ENCODE measurements around the gene HELZ. TPM values are rescaled to one million over a fixed set of nuclear protein-coding genes. Genes with fewer than 3 reads are reported as not detected.

The HELZ gene
- total RNA-seq, 1 experiment from 2014 or later: 16.9 TPM

GRCh38 chr17:67186782-67187181, 58.2 kb downstream of the HELZ start:
- DNase-seq (ENCODE audit: low read depth): no peak

DNA sequence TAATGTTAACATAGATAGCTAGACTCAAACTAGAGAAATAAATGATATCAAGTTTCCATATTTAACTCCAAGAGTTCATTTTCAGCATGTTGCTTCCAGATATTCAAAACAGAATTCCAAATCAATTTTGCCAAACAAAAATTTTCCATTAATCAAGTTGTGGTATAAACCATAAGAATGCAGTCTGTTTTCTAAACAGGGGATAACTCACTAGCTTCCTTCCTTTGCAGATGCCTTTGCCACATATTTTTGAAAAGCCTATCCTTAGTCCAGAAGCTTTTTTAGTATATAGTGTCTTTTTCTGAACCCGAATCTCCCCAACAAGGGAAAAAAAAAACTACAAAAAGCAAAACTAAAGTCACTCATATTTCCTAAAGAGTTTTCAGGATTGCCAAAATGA, 61.5 kb downstream of the HELZ start:
- no peak for DNase-seq (ENCODE audit: low read depth)

DNA sequence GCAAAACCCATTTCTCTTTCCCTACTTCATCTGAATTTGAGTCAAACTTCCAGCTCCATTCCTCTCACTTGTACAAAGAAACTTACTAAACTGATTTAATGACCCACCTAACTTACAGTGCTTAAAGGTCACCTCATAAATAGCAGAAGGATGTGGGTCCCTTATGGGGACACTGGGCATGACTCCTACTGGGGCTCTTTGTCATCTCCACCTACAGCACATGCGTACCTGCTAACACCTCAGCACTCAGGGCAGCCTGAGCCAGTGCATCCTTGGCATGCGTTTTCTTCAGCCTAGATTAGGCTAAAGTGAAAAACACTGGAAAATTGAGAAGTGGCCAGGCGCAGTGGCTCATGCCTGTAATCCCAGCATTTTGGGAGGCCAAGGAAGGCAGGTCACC, 63.2 kb downstream of the HELZ start:
- DNase-seq (ENCODE audit: low read depth): no peak

DNA sequence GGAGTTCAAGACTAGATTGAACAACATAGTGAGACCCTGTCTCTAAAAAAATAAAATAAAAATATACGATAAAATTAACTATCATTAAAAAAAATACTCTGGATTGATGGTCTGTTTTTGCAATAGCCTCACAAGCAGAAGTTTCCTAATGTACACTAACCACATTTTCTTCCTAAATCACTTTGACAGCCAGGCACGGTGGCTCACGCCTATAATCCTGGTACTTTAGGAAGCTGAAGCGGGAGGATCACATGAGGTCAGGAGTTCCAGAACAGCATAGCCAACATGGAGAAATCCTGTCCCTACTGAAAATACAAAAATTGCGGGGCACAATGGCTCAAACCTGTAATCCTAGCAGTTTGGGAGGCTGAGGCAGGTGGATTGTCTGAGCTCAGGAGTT, 64.7 kb downstream of the HELZ start:
- DNase-seq (ENCODE audit: low read depth): no peak

DNA sequence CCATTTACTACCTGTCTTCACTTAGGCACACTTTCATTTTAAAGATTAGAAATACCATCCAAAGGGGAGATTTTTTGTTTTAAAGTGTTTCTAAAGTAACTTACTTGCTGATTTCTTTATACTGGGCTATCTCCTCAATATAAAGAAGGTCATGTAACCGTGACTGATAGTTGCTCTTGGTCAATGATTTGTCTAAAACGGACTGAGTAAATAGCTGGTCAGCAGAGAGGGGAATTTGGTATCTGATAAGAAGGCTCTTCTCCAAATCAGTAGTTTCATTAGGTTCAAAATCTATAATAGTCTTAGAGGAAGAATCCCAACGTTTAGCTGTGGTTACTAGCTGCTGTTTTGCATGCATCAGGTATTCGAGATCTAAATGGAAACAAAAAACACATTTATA, 66.4 kb downstream of the HELZ start:
- no peak for DNase-seq (ENCODE audit: low read depth)

DNA sequence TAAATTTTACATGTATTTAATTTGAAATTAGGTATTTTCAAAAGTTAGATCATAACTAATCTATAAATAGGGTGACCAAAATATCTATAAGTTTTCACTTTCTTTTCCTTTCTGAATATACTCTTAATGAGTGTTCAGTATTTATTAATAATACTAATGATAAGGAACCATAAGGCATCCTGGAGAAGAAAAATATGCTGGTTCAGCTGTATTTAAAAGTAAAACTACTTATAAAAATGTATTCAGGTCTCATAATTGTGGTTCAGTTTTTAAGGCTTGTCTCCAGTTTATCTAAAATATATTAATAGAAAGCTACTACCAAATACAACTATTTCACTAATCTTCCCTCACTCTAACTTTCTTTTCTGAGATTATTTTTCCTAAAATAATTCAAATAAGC, 67.3 kb downstream of the HELZ start:
- DNase-seq (ENCODE audit: low read depth): no peak

DNA sequence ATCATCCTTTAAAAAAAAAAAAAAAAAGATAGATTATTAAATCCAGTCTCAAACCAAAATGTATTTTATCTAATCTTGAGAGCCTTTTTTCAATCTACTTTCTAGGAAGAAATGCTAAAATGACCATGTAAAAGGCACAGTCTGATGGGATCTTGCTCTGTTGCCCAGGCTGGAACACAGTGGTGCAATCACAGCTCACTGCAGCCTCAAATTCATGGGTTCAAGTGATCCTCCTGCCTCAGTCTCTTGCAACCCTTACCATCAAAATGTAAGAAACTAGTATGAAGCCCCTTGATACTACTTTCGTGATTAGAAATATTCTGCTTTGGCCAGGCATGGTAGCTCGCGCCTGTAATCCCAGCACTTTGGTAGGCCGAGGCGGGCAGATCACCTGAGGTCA, 70.8 kb downstream of the HELZ start:
- no peak for DNase-seq (ENCODE audit: low read depth)

DNA sequence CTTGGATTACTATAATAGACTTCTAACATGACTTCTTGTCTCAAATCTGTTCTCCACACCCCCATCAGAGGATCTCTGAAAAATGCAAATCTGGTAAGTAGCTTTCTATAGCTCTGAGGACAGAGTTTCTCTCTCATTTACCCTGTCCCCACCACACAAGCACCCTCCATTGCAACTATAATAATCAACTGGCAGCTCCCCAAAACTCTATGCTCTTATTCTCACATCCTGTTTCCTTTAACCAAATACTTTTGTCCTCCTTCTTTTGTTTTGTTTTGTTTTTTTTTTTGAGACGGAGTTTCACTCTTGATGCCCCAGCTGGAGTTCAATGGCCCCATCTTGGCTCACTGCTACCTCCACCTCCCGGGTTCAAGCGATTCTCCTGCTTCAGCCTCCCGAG, 73.4 kb downstream of the HELZ start:
- no peak for DNase-seq (ENCODE audit: low read depth)

DNA sequence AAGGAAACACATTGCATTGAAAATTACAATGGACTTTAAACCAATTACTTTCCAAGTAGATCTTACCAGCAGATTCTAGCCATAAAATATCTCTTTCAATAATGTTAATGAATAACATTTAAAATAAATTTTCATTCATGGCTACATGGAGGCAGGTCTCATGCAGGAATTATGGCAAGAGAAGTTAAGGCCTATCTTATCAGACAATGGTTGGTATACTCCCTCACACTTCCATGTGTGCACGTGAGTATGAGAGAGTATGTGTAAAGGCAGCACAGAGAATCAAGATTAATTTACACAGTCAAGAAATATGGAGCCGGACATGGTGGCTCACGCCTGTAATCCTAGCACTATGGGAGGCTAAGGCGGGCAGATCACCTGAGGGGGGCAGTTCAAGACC, 76.5 kb downstream of the HELZ start:
- DNase-seq (ENCODE audit: low read depth): no peak

GRCh38 chr17:67165201-67165600, 79.8 kb downstream of the HELZ start:
- no peak for DNase-seq (ENCODE audit: low read depth)

GRCh38 chr17:67164302-67164701, 80.7 kb downstream of the HELZ start:
- no peak for DNase-seq (ENCODE audit: low read depth)

DNA sequence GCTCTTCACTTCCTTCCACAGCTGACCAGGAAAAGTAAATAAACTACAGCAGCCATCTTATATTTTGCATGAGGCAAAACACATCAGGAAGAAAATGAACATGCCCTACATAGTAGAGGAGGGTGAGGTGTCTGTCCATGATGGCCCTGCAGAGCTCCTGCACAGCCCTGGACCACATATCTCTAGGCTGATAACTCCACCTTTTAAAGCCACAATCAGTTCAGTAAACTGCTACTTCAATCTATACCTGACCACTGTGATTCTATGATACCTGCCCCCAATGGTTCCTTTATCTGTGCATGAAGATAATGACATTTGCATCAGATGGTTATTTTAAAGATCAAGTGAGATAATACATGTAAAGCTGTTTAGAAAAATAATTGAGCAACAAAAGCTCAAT, 82.2 kb downstream of the HELZ start:
- no peak for DNase-seq (ENCODE audit: low read depth)

DNA sequence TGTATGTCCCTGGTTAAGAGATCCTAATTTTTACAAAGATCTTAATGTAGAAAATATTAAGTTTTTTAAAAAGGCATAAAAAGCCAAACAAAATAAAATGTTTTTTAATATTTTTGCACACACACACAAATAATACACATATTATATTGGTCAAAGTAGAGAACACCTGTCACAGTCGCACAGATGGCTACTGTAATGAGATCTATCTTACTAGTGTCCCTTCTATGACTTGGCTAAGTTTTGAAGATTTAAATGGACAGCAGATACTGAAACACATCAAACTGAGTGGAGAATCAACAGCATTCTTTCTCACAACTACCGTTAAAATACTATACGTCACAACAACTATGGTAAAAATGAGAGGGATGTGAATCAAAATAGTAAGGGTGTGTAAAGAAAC, 83.4 kb downstream of the HELZ start:
- no peak for DNase-seq (ENCODE audit: low read depth)

GRCh38 chr17:67160791-67161190, 84.2 kb downstream of the HELZ start:
- DNase-seq (ENCODE audit: low read depth): no peak

GRCh38 chr17:67157732-67158639, 87.0 kb downstream of the HELZ start:
- no peak for DNase-seq (ENCODE audit: low read depth)

GRCh38 chr17:67156269-67157199, 88.5 kb downstream of the HELZ start:
- DNase-seq (ENCODE audit: low read depth): peak; percentile 39

DNA sequence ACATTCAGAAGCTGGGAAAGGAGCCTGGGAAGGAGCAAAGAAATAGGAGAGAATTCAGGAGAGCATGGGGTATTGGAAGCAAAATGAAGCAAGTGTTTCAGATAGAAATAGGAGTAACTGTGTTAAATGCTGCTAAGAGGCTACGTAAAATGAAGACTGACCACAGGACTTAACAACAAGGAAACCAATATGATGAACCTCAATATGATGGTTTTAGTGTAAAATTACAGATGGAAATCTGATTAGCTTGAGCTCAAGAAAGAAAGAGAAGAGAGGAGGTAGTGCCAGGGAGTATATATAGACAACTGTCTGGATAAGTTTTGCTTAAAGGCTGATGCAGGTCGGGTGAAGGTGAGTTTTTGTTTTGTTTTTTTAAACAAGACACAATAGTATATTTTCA, 92.2 kb downstream of the HELZ start:
- DNase-seq (ENCODE audit: low read depth): no peak

DNA sequence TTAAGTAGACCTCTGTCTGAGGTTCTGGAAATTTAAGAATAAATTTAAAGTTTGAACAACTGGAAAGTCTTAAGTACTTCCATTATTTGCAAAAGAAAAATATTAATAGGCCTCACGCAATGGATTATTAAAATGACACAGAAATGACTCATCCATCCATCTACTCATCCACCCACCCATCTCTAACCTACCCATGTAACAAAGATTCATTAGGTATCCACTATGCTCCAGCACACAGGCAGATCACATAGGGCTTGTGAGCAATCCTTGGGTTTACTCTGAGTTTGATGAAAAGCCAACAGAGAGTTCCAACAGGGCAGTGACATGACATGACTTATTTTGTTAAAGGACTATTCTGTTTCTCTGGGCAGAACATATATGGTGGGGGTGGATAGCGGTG, 93.3 kb downstream of the HELZ start:
- DNase-seq (ENCODE audit: low read depth): no peak

GRCh38 chr17:67150826-67151225, 94.2 kb downstream of the HELZ start:
- no peak for DNase-seq (ENCODE audit: low read depth)

DNA sequence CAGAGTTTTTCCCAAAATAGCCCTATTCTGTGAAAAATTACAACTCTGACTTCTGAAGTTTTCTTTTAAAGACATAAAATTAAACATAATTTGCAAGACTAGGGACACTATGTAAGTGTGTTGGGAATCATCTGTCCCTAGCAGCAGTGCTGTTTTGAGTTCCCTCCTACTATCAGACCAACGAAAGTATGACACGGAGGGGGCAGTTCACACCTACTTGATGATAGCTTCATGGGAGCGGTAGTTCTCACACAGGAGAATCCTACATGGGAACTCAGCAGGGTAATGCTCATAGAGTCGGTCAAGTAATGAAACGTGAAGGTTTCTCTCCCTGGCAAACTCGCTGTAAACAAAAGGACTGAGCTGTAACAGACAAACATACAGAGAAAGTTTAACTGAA, 96.6 kb downstream of the HELZ start:
- no peak for DNase-seq (ENCODE audit: low read depth)

GRCh38 chr17:67145183-67145805, 99.7 kb downstream of the HELZ start:
- no peak for DNase-seq (ENCODE audit: low read depth)

- no peak for DNase-seq (ENCODE audit: low read depth)
Observed at GRCh38 chr17:67143318-67143717, 101.7 kb downstream of the HELZ start.

Measured in Daoy (cell line).